Left ventricle myocardium inferior (tissue), 1 donor: ENCODE results near the gene MMP28. TPM values are rescaled to one million over a fixed set of nuclear protein-coding genes. Genes with fewer than 3 reads are reported as not detected.
A peak's percentile ranks its signal among the peaks of the same experiment; 100 is the strongest.

ENCODE experiments used
- DNase-seq: peaks from one replicate; pipeline ENCODE4 v3.0.0-alpha.2; 2020
- H3K27ac ChIP-seq: fragments of 200-600 bp; replicated peaks from 2 replicates; pipeline ENCODE4 v1.8.0; 2021
- H3K27me3 ChIP-seq: fragments of 200-600 bp; 2 replicates; pipeline ENCODE4 v1.8.0; 2021; ENCODE audit warnings: low read depth
- H3K36me3 ChIP-seq: fragments of 200-600 bp; 2 replicates; pipeline ENCODE4 v1.8.0; 2021
- H3K4me1 ChIP-seq: fragments of 200-600 bp; 2 replicates; pipeline ENCODE4 v1.8.0; 2021
- H3K4me3 ChIP-seq: fragments of 200-600 bp; 2 replicates; pipeline ENCODE4 v1.8.0; 2021; ENCODE audit warnings: mild to moderate bottlenecking, moderate library complexity
- H3K9me3 ChIP-seq: fragments of 200-600 bp; replicated peaks from 2 replicates; pipeline ENCODE4 v1.8.0; 2021
- intact Hi-C: fragments of 100-400 bp; cut with micrococcal nuclease; formaldehyde crosslinking; loops from one replicate; pipeline ENCODE4 v1.11.0; 2022
- total RNA-seq: library from RNA; stranded (reverse); fragmentation: NEBNext Ultra II Directional; extraction: Animal tissue kit (Norgen Biotek cat#: 25700); gene quantifications from one replicate; pipeline ENCODE4 v1.2.1, GENCODE V29; 2021
- TF ChIP-seq, protein P1 (sequence below): fragments of 200-600 bp; IDR thresholded peaks from 2 replicates; pipeline ENCODE4 v1.8.0; 2021; ENCODE audit warnings: antibody characterized with exemption, mild to moderate bottlenecking, borderline replicate concordance
- donor health status: DM: no; HTN: yes; CAD: no; lungs with severe emphysema.

MMP28 gene
- total RNA-seq, 1 donor from 2014 or later = 3.0 TPM

DNA sequence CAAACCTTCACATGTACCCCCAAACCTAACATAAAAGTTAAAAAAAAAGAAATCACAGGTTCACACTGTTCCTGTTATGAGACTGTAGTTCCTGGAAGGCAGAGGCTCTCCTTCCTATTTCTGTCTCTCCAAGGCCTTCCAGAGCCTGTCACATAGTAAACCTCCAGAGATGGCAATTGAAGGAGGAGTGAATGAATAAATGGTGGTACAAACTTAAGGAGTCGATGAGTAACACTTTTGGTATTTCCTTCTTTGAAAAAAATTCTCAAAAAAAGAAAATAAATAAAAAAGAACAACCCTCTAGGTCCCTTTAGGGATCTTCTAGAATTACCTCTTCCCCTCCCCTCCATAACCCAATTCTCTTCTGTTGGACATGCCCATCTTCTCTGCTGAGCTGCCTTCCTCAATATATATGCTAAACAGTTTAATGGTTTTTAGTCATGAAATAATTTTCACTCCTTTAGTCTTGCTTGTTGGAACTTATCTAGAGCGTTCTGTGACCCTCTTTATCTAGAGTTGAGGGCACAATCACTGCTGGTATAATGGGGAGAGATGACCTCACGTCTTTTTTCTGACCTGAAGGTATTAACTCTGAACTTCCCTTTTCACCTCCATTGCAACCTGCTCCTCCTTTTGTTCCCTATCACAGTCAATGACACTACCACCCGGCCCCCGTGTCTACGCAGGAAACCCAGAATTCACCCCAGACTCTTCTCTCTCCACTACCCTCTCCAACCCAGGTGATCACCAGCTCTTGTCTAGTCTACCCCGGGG, 12.1 kb upstream of the MMP28 start:
- H3K4me1 ChIP-seq = peaks cover 45% of the 10 kb centered on the region
- intact Hi-C loops = no loop called here
- H3K36me3 ChIP-seq = no peaks in the 10 kb centered on the region
- no peaks in the 10 kb centered on the region for H3K27me3 ChIP-seq
- no peak overlapping the region for H3K27ac ChIP-seq
- no peak for DNase-seq
- H3K4me3 ChIP-seq = no peak overlapping the region
- TF ChIP-seq, protein P1, sequence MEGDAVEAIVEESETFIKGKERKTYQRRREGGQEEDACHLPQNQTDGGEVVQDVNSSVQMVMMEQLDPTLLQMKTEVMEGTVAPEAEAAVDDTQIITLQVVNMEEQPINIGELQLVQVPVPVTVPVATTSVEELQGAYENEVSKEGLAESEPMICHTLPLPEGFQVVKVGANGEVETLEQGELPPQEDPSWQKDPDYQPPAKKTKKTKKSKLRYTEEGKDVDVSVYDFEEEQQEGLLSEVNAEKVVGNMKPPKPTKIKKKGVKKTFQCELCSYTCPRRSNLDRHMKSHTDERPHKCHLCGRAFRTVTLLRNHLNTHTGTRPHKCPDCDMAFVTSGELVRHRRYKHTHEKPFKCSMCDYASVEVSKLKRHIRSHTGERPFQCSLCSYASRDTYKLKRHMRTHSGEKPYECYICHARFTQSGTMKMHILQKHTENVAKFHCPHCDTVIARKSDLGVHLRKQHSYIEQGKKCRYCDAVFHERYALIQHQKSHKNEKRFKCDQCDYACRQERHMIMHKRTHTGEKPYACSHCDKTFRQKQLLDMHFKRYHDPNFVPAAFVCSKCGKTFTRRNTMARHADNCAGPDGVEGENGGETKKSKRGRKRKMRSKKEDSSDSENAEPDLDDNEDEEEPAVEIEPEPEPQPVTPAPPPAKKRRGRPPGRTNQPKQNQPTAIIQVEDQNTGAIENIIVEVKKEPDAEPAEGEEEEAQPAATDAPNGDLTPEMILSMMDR = no peak
- H3K9me3 ChIP-seq = no peaks in the 10 kb centered on the region

DNA sequence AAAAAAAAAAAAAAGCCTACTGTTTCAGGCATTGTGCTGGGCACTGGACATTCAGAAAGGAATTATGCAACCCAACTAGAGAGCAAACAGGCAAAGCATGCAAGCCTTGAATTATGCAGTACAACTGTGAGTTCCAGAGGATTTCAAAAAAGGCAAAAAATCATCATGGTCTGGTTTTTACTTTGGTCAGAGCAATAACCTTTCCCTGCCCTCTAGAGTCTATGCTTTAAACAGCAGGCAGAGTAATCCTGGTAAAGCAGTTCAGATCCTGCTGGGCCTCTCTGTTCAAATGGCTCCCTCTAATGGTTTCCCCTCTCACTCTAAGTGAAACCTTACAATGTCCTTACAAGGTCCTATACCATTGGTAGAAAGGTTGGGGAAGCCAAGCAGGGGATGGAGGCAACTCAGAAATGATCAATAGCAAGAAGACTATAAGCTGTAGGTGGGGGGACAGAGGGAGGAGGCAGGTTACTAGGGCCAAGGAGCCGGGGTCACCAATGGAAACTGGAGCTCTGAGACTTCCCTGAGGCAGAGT, 9.3 kb upstream of the MMP28 start:
- no peaks in the 10 kb centered on the region for H3K36me3 ChIP-seq
- no peak for DNase-seq
- TF ChIP-seq, protein P1 = peak; percentile 89
- H3K27me3 ChIP-seq = no peaks in the 10 kb centered on the region
- no peak overlapping the region for H3K4me3 ChIP-seq
- no peaks in the 10 kb centered on the region for H3K9me3 ChIP-seq
- no peak overlapping the region for H3K27ac ChIP-seq
- intact Hi-C loops = loop anchor here (2.0 kb wide), 1 partner anchor 38 kb away; no protein-coding TSS in a partner anchor
- H3K4me1 ChIP-seq = peaks cover 44% of the 10 kb centered on the region

DNA sequence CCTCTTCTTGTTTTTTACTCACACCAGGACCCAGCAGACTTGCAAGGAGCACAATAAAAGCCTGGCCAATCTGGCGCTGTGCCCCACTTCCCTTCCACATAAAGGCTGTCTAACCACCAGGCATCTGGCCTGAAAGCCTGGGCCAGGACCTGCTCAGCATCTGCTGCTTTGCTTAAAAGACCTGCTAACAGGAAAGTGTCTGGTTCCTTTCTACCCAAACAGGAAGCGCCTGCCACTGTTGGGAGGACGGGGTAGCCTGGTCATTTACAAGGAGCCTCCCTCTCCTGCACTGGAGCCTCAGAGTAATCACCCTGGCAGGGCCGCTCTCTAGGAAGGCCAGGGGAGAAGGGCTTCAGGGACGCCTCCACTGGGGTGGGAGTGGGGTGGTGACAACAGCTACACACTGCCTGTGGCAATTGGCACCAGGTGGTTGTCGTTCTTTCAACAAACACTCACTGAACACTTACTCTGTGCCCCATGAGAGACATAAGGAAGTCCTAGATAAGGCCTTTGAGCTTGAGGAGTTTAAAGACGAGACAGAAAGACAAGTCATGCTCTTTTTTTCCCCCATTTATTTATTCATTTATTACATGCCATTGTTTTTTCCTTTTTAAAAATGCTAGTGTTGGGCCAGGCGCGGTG, 6.3 kb upstream of the MMP28 start:
- Histone ChIP-seq H3K4me3 (no peak overlapping the region), H3K36me3 (no peaks in the 10 kb centered on the region), H3K4me1 (peaks cover 40% of the 10 kb centered on the region), H3K9me3 (no peaks in the 10 kb centered on the region), H3K27me3 (peaks cover 11% of the 10 kb centered on the region), H3K27ac (peak overlapping the region; percentile 47)
- peak; percentile 82 for DNase-seq
- intact Hi-C loops = no loop called here
- TF ChIP-seq, protein P1 = no peak

DNA sequence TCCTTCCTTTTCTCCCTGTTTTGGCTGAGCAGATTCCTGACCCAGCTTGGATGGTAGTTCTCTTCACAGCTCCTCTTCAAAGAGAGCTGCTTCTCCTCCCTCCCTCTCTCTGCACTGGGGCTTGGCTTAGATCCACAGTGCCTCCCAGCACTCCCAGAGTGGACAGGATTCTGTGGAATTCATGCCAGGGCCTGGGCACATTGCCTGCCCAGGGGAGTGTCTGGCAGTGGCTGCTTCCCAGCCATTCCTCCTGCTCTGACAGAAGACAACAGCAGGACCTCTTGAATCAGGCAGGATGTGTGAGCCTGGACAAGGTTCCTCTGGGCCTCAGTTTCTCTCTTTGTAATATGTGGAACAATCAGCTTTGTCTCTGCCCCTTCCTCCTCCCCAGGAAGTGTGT, 4.5 kb upstream of the MMP28 start:
- Histone ChIP-seq H3K9me3 (no peaks in the 10 kb centered on the region), H3K36me3 (no peaks in the 10 kb centered on the region), H3K27me3 (peaks cover 29% of the 10 kb centered on the region), H3K4me1 (peaks cover 53% of the 10 kb centered on the region), H3K4me3 (no peak overlapping the region), H3K27ac (peak overlapping the region; percentile 51)
- peak; percentile 79 for DNase-seq
- TF ChIP-seq, protein P1 = no peak
- intact Hi-C loops = no loop called here

DNA sequence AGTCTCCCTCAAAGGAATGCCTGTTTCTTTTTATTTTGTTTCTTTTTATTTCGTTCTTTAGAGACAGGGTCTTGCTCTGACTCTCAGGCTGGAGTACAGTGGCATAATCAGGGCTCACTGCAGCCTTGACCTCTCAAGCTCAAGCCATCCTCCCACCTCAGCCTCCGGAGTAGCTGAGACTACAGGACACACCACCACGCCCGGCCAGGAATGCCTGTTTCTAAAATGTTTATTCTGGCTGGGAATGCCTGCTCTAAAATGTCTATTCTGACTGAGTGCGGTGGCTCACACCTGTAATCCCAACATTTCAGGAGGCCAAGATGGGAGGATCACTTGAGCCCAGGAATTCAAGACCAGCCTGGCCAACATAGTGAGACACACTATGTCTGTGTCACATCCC, 2.5 kb upstream of the MMP28 start:
- no peaks in the 10 kb centered on the region for H3K9me3 ChIP-seq
- TF ChIP-seq, protein P1 = no peak
- intact Hi-C loops = no loop called here
- no peak overlapping the region for H3K27ac ChIP-seq
- H3K36me3 ChIP-seq = no peaks in the 10 kb centered on the region
- no peak overlapping the region for H3K4me3 ChIP-seq
- peaks cover 51% of the 10 kb centered on the region for H3K4me1 ChIP-seq
- DNase-seq = no peak
- H3K27me3 ChIP-seq = peaks cover 47% of the 10 kb centered on the region
